GM21515 (cell line): ENCODE measurements around the gene ANKFN1.

Experiments used
- ATAC-seq: cut with Tn5 transposase; IDR thresholded peaks from one replicate; pipeline ENCODE4 v1.9.1; 2021; ENCODE audit not compliant: unreplicated experiment

ANKFN1 gene

GRCh38 chr17:56146534-56146933 is 6.7 kb upstream of the ANKFN1 start:
- no peak for ATAC-seq

GRCh38 chr17:56148333-56148732 is 4.9 kb upstream of the ANKFN1 start:
- ATAC-seq, result no peak

- no peak for ATAC-seq
Measured at GRCh38 chr17:56149266-56150036, 3.8 kb upstream of the ANKFN1 start.

DNA sequence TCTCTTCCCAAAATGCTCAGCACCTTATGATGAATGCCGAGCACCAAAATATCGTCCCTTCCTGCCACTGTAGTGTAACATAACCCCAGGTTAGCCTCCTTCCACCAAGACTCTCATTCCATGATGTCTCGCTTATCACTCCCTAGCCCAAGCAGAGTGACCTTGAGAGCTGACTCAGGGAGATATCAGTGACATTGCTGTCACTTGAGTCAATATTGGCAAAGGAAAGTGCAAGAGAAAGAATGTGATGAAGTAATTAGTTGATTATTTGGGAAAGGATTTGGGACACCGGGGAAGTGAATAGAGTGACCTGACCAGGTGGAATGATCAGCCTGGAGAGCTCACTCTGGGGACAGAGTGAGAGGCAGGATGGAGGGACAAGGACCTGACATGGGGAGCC is 2.6 kb upstream of the ANKFN1 start:
- ATAC-seq, result no peak

- no peak for ATAC-seq
Measured at GRCh38 chr17:56157845-56158244, 4.6 kb downstream of the ANKFN1 start.

DNA sequence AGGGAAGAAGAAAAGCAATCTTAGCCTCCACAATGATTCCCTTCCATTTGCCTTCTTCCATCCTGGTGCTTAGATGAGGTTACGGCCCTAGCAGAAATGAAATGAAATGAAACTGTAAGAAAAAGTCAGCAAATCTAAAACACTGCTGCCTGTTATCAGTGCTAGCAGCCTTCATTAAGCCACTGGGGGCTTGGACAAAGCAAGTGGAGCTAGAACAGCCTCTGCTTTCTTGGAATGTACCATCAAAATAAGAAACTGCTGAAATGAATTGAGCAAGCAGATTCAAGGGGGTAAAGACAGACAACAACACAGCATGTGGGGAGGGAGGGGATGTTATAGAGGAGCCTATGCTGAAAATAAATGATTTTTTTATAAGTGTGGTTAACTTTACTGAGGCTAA is 5.1 kb downstream of the ANKFN1 start:
- no peak for ATAC-seq

DNA sequence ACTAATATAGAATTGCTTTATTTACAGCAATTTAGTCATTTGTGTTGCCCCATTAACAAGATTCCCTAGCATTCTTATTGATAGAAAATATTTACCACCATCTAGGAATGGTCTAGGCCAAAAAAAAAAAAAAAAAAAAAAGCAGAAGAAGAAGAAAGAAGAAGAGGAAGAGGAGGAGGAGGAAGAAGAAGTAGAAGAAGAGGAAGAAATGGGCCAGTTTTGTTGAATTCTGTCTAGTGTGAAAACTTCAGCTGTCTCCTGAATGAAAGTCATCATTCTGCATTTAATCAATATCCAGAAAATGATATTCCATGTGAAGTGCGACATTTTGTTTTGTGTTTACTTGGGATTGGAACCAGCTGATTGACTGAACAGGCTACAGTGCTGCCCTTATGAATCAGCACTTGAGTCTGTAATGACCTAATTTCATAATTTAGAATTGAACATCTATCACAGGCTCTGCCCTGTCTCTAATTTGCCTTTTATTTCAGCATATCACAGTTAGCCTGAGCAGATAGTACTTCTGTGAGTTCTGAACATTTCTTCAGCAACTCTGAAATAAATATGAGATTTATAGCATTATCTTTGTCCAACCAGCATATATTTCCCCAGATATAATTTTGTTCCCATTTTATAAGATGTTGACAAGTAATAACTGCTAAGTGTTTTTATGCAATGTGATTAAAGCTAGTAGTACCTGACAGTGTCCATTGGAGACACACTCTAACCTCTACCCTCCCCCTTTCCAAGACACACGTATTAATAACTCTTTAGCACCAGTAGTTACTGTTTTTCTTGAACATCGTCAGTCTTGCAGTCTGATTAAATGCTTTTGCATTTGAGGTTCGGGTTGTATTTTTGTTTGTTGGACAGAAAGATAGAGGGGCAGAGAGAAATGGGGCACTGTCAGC is 5.9 kb downstream of the ANKFN1 start:
- no peak for ATAC-seq

DNA sequence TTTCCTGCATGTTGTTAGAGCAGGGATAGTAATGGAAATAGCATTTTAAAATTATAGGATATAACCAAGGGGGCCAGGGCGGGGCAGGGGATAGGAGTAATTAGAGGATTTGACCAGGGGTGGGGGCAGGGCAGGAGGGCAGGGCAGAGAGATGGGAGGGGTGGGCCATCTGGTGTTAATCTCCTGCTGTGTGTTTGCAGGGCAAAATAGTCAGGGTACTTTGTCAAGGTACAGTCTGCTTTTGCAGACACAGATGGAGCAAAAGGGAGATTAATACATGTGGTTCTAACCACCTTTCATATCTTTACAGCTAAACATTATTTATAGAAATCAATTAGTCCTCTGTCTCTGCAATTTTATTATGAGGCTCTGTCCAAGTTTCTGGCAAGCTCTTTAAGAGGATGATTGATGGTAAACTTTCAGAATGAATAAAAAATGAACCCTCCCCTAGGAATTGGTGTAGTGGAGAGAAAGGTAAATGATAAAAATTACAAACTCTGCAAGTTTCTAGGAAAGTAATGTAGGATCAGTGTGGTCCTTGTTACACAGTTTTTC is 6.6 kb downstream of the ANKFN1 start:
- ATAC-seq, result no peak

DNA sequence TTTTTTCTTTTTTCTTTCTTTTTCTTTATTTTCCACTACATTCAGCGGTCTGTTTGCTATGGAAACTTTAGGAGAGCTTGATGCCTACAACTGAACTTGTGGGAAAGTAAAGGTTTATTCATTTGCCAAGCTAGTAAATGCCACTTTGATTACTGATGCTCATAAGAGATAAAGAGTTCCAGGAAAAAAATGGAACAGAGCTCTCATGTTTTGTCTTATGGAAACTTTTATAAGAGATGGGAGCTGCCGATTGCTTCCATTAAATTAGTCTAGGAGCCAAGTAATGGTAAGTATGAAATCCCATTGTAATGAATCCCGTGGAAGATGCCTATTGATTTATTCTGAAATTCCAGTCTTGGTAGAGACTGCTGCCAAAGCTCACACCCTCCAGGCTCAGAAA is 7.1 kb downstream of the ANKFN1 start:
- ATAC-seq, result no peak

- no peak for ATAC-seq
Measured at GRCh38 chr17:56165072-56165641, 11.9 kb downstream of the ANKFN1 start.

- ATAC-seq, result no peak
Measured at GRCh38 chr17:56167491-56167890, 14.2 kb downstream of the ANKFN1 start.

- no peak for ATAC-seq
Measured at GRCh38 chr17:56169621-56170020, 16.3 kb downstream of the ANKFN1 start.

GRCh38 chr17:56171186-56171959 is 18.1 kb downstream of the ANKFN1 start:
- ATAC-seq, result no peak

DNA sequence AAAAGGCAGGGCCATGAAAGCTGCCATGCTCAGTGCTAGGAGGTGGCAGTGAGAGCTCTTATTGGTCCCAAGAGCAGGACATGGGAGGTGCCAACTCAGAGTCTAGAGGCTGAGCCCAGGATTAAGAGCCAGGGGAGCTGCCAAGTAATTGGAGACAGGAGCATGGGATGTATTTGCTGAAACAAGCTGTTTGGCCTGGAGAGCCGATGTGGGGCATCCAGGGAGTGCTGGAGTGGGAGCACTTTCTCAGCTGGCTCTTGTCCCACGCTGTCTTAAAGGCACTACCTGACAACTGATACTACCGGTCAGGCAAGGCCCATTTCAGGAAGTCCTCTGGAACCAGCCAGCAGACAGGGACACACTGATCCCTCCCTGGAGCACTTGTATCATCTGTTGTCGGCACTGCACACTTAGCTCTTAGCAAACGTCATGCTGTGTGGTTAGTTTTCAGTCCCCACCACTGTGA is 19.3 kb downstream of the ANKFN1 start:
- ATAC-seq, result no peak

DNA sequence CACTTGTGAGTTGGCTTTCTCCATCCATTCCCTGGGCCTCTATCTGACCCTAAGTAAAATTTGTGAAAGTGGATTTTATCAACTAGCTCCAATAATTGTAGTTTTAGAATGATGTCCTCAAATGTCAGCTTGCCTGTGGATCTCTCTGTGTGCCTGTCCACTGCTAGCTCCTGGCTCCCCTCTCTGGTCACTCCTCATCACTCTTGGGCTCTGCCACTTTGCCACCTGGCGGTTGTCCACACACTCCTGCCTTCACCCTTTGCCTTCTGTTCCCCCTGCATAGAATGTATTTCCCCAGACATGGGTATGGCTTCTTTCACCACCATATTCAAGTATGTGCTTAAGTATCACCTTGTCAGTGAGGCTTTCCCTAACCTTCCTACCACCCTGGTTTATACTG is 19.8 kb downstream of the ANKFN1 start:
- no peak for ATAC-seq

GRCh38 chr17:56173958-56174835 is 20.9 kb downstream of the ANKFN1 start:
- no peak for ATAC-seq

- ATAC-seq, result no peak
Measured at GRCh38 chr17:56175299-56175955, 22.2 kb downstream of the ANKFN1 start.

DNA sequence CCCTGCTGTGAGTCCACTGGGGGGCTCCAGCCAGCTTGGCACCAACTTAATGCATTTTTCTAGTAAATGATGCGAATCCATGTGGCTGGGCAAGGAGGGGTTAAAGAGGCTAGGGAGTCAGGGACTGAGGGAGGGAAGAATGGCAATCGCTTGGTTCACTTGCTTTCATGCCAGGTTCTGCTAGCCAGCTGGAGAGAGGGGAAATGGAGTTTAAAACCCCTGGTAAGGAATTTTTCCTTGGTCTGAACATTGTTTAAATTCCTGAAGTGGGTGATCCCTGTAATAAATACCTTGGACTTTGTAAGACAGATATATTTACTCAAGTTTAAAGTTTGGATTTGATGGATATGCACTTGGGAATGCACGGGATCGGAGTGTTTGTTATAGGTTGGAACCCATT is 22.8 kb downstream of the ANKFN1 start:
- ATAC-seq, result no peak

DNA sequence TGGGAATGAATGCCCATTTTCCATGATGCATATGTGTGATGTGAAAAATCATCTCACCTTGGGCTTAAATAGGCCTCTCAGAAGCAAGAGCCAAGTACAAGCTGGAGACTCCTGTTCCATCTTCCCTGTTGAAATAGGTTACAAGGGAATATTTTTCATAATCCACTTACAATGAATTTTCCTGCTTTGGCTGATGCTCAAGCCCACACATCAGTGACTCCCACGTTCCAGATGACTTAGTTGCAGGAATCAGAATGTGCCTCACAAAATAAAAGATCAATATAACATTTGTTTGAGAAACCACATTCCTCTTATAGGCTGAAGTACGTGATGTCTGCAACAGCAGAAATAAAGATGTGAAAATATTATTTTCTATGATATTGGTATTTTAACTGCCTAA is 24.1 kb downstream of the ANKFN1 start:
- ATAC-seq, result no peak
